ENCODE data around the gene LIPT2. TPM values are rescaled to one million over a fixed set of nuclear protein-coding genes. Genes with fewer than 3 reads are reported as not detected.

The LIPT2 gene
- total RNA-seq, 1 experiment from 2014 or later = 8.2 TPM

DNA sequence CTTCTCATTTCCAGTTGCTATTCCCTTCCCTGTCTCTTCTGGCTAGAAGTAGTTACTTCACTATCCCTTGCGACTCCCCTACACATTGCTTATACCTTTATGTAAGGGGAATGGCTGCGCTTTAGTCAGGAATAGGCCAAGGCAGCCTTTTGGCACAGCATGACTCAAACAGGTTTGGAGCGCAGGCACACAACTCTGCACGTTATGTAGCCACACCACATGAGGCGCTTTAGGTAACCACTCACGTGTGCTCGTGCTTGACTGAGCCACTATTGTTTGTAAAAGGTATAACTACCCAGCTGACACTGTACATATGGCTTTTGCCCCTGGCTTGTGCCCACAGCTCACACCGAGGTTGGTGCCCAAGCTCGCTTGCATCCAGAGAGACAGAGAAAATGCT, 46.7 kb upstream of the LIPT2 start:
- Histone ChIP-seq H3T11ph (ENCODE audit: low read length) (no peak overlapping the region), H3K4me1 (ENCODE audit: insufficient read depth, low read length) (no peaks in the 10 kb centered on the region)

More for the DNA sequence above, 46.7 kb upstream of the LIPT2 start:
- Mint-ChIP-seq H3K9me3 (peaks cover 41 to 45% of the 10 kb centered on the region in 2 experiments), H3K4me3 (no peak overlapping the region), H3K27ac (no peak overlapping the region), H3K4me1 (peaks cover 0 to 9% of the 10 kb centered on the region in 2 experiments; a peak in 2 of 4 replicates), H3K36me3 (ENCODE audit: insufficient read depth in 1 of 3, low read depth in 3 of 3) (peaks cover 12 to 21% (median 13%) of the 10 kb centered on the region in 3 experiments), H3K27me3 (ENCODE audit: low read depth) (peaks cover 1% of the 10 kb centered on the region; the same call in 1 of the 2 replicates)
- Histone ChIP-seq H3K23ac (ENCODE audit: insufficient read length, low read depth, low read length) (no peak overlapping the region), H3K56ac (ENCODE audit: insufficient read length, low read depth, low read length) (no peak overlapping the region), H4K91ac (ENCODE audit: insufficient read length, low read depth, low read length) (no peak overlapping the region), H2BK20ac (ENCODE audit: low read depth, low read length, poor library complexity, severe bottlenecking) (no peak overlapping the region), H2AK5ac (ENCODE audit: insufficient read length, low read length) (no peak overlapping the region), H2AFZ (ENCODE audit: low read length) (no peak overlapping the region), H3K4ac (ENCODE audit: low read depth, low read length) (no peak overlapping the region), H4K5ac (ENCODE audit: insufficient read length, low read depth, low read length) (no peak overlapping the region), H2BK5ac (ENCODE audit: insufficient read length, low read length) (no peak overlapping the region), H3K79me2 (ENCODE audit: insufficient read depth, low read length) (no peaks in the 10 kb centered on the region), H2BK15ac (ENCODE audit: low read depth, low read length) (no peak overlapping the region), H3K4me2 (ENCODE audit: insufficient read depth, insufficient read length, low read length) (no peak overlapping the region), H3K27ac (ENCODE audit: insufficient read length, low read depth, low read length) (no peak overlapping the region), H3K23me2 (ENCODE audit: insufficient read length, low read depth, low read length, poor library complexity, severe bottlenecking) (no peaks in the 10 kb centered on the region), H3K9me3 (ENCODE audit: control insufficient read depth, low read depth, low read length) (peaks cover 26% of the 10 kb centered on the region), H2BK120ac (ENCODE audit: low read depth, low read length, poor library complexity, severe bottlenecking) (no peak overlapping the region), H3K18ac (ENCODE audit: insufficient read length, low read depth, low read length) (no peak overlapping the region), H3K9ac (ENCODE audit: extremely low read depth, insufficient read length, low read length) (no peak overlapping the region), H4K8ac (replicated peaks; ENCODE audit: insufficient read length, low read depth, low read length) (no peak overlapping the region), H2BK12ac (ENCODE audit: insufficient read length, low read depth, low read length) (no peak overlapping the region), H3K27me3 (ENCODE audit: insufficient read depth, low read length) (no peaks in the 10 kb centered on the region), H3K79me1 (ENCODE audit: insufficient read depth, low read depth, low read length, poor library complexity, severe bottlenecking) (no peaks in the 10 kb centered on the region), H4K20me1 (ENCODE audit: control insufficient read depth, insufficient read depth, insufficient read length) (no peaks in the 10 kb centered on the region), H3K14ac (ENCODE audit: insufficient read depth, low read length) (no peak overlapping the region)
- TF ChIP-seq, protein P1, sequence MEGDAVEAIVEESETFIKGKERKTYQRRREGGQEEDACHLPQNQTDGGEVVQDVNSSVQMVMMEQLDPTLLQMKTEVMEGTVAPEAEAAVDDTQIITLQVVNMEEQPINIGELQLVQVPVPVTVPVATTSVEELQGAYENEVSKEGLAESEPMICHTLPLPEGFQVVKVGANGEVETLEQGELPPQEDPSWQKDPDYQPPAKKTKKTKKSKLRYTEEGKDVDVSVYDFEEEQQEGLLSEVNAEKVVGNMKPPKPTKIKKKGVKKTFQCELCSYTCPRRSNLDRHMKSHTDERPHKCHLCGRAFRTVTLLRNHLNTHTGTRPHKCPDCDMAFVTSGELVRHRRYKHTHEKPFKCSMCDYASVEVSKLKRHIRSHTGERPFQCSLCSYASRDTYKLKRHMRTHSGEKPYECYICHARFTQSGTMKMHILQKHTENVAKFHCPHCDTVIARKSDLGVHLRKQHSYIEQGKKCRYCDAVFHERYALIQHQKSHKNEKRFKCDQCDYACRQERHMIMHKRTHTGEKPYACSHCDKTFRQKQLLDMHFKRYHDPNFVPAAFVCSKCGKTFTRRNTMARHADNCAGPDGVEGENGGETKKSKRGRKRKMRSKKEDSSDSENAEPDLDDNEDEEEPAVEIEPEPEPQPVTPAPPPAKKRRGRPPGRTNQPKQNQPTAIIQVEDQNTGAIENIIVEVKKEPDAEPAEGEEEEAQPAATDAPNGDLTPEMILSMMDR (conservative IDR thresholded peaks at IDR 0.05) = no peak
- no CpG with 5 or more reads among the region's 9 CpGs for WGBS (ENCODE audit: extremely low coverage, insufficient read length, low lambda C conversion rate)
- no peak for DNase-seq

Measured in H9 (cell line).